Coronary artery (tissue), 2 donors: Measurements from ENCODE around the gene PER1.

Experiments
- DNase-seq: peaks from one replicate; pipeline ENCODE4 v3.0.0-alpha.2; 2017; ENCODE audit warnings: low spot score
- H3K27ac ChIP-seq, 2 donors: fragments of 200-600 bp; sonication (generic); one replicate each; pipeline ENCODE4 v1.5.1; 2016 to 2019
- H3K4me3 ChIP-seq: fragments of 200-600 bp; sonication (generic); 2 replicates; pipeline ENCODE4 v1.5.1; 2016; ENCODE audit warnings: mild to moderate bottlenecking, moderate library complexity
- CTCF ChIP-seq: fragments of 200-600 bp; sonication (generic); IDR thresholded peaks from one replicate; pipeline ENCODE4 v1.5.1; 2019; ENCODE audit warnings: antibody characterized with exemption

PER1 gene

GRCh38 chr17:8117980-8118768 lies 34.0 kb downstream of the PER1 start, which contains the start of gene ALOXE3:
TSS of gene ALOXE3 (minus strand) at chr17:8118514. CDS start at chr17:8117990, 524 bp downstream.
- Histone ChIP-seq H3K27ac (peak within 1 kb of the TSS; percentile 72 to 82), H3K4me3 (peak within 1 kb of the TSS; percentile 73)
- no peak for DNase-seq
- no peak for TF ChIP-seq CTCF

GRCh38 chr17:8117367-8117979 lies 34.7 kb downstream of the PER1 start:
- Histone ChIP-seq H3K27ac (peak overlapping the region in 1 of 2 donors; percentile 82), H3K4me3 (peak overlapping the region; percentile 73)
- TF ChIP-seq CTCF, result no peak
- DNase-seq, result no peak

DNA sequence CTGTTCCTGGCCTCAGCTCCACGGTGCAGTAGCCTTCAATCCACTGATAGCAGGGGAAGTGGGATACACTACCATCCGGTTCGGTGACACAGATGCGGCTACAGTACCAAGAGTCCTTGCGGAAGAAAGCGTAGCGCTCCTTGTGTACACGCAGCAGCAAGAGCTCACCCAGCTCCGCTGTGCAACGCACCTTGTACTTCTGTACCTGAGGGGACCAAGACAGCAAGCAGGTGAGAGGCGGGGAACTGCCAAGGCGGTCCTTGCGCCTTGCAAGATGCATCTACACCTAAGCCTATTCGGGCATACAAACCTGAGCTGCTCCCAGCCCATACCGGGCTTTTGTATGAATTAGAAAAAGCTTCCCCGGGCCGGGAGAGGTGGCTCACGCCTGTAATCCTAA lies 35.4 kb downstream of the PER1 start:
- TF ChIP-seq CTCF, result no peak
- H3K4me3 ChIP-seq, result no peak overlapping the region
- H3K27ac ChIP-seq, result no peak overlapping the region
- no peak for DNase-seq

- no peak for DNase-seq
- no peak overlapping the region for H3K4me3 ChIP-seq
- no peak for TF ChIP-seq CTCF
- H3K27ac ChIP-seq, result no peak overlapping the region
Measured at GRCh38 chr17:8110907-8111306, 41.3 kb downstream of the PER1 start.

DNA sequence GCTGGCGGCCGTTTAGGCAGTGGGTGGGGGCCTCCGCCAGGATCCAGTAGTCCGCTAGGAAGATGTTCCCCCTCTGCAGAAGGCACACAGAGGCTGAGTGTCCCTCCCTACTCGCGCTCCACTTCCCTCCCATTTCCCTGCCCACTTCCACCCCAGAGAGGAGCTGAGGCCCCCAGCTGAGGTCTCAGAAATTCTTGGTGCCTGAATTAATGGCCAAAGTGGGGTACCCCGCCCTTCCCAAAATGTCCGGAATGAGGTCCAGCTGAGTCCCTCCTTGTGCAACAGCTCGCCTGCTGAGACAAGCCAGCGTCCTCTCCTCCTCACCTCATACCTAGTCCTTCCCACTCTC lies 41.8 kb downstream of the PER1 start:
- Histone ChIP-seq H3K4me3 (peak overlapping the region; percentile 58), H3K27ac (no peak overlapping the region)
- no peak for DNase-seq
- no peak for TF ChIP-seq CTCF

DNA sequence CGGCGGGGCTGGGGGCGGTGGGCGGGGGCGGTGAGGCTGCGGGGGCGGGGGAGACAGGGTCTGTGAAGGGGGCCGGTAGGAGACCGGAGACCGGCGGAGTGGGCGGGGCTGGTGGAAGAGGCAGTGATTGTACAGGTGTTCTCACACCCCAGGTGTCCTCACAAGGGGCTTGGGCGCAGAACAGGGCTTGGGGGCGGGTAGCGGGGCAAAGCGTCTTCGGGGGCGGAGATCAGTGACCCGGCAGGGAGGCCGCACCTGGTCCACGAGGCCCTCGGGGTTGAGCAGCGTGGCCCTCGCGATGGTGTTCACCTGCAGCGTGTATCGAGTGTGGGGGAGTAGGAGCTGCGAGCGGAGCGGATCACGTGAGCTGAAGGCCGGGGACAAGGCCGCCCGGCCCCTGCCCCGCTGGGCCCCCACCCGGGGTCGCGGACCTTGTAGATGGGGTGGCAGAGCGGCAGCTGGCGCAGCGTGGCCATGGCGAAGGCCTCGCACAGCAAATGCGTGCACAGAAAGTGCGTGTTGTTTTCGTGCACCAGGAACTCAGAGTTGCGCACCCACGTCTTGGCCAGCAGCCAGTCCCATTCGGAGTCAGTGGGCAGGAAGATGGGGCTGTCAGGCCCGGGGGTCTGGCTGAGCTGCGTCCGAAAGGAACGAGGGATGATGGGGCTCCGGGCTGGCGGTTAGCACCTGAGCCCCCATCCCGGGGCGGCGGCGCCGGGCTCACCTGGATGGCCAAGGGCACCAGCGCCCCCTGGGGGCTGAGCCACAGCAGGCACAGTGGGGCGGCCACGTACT lies 42.3 kb downstream of the PER1 start:
- Histone ChIP-seq H3K4me3 (peak overlapping the region; percentile 58), H3K27ac (no peak overlapping the region)
- DNase-seq, result no peak
- TF ChIP-seq CTCF, result peak; percentile 41
